H1 (cell line): Measurements from ENCODE around the gene HERC3. TPM values are rescaled to one million over a fixed set of nuclear protein-coding genes. Genes with fewer than 3 reads are reported as not detected.

Source experiments
- CTCF ChIA-PET: fragments of 300-600 bp; sonication (Branson Sonifier 250); formaldehyde crosslinking; loops from one replicate; lab custom pipeline; 2021; ENCODE audit not compliant: partially characterized antibody; lab: Charles Lee
- POLR2A ChIA-PET: fragments of 300-600 bp; sonication (Branson Sonifier 250); formaldehyde crosslinking; loops from one replicate; lab custom pipeline; 2021; ENCODE audit warnings: inconsistent platforms; ENCODE audit not compliant: partially characterized antibody; lab: Charles Lee
- DNase-seq, 2 experiments: peaks; one replicate each; pipeline versions ENCODE4 v3.0.0 to v3.0.0-alpha.2; 2010 to 2022; ENCODE audit warnings: low spot score in 2 of 2, low read depth in 1 of 2, mixed read lengths in 1 of 2
- FAIRE-seq: peaks from 2 replicates; lab custom pipeline; 2011; peaks lifted over from hg19 to GRCh38; lab: Jason Lieb, UNC
- H2AFZ ChIP-seq: 2 replicates; pipeline ENCODE4 v1.8.1; 2012; ENCODE audit warnings: low read length, inconsistent platforms
- H2AK5ac ChIP-seq: 2 replicates; pipeline ENCODE4 v1.6.1; 2013; ENCODE audit warnings: low read depth, low read length
- H2BK120ac ChIP-seq: replicated peaks from 2 replicates; pipeline ENCODE3; 2013; ENCODE audit warnings: low read depth, low read length, inconsistent platforms
- H2BK12ac ChIP-seq: 2 replicates; pipeline ENCODE4 v1.6.1; 2013; ENCODE audit warnings: low read depth, low read length
- H2BK15ac ChIP-seq: 2 replicates; pipeline ENCODE4 v1.6.1; 2013; ENCODE audit warnings: low read length
- H2BK20ac ChIP-seq: 2 replicates; pipeline ENCODE4 v1.6.1; 2013; ENCODE audit warnings: low read length
- H2BK5ac ChIP-seq: 2 replicates; pipeline ENCODE4 v1.6.1; 2013; ENCODE audit warnings: low read depth, low read length
- H3K14ac ChIP-seq: 2 replicates; pipeline ENCODE4 v1.6.1; 2013; ENCODE audit warnings: inconsistent platforms; ENCODE audit not compliant: insufficient read length
- H3K18ac ChIP-seq: 2 replicates; pipeline ENCODE4 v1.6.1; 2013; ENCODE audit warnings: low read length; ENCODE audit errors: extremely low read depth
- H3K23ac ChIP-seq: 2 replicates; pipeline ENCODE4 v1.6.1; 2013; ENCODE audit warnings: inconsistent platforms; ENCODE audit not compliant: insufficient read length
- H3K23me2 ChIP-seq: 2 replicates; pipeline ENCODE4 v1.6.1; 2013; ENCODE audit warnings: low read depth, low read length
- H3K27ac ChIP-seq: 2 replicates; pipeline ENCODE4 v1.6.1; 2011; ENCODE audit warnings: low read depth, low read length, inconsistent platforms
- H3K27me3 ChIP-seq, 4 experiments: replicated peaks in 1 of 4; 1 replicate in 1 of 4; 2 replicates in 3 of 4; pipeline versions ENCODE4 v1.6.1 to v1.8.1; 2011 to 2013; ENCODE audit warnings: low read length in 3 of 4, mild to moderate bottlenecking in 3 of 4, inconsistent platforms in 2 of 4, mixed read lengths in 2 of 4, moderate library complexity in 1 of 4; ENCODE audit not compliant: control insufficient read depth in 3 of 4, insufficient read depth in 3 of 4; ENCODE audit errors: extremely low read depth in 1 of 4
- H3K36me3 ChIP-seq, 4 experiments: 2 replicates each; pipeline versions ENCODE4 v1.6.1 to v1.8.1; 2011 to 2013; ENCODE audit warnings: mild to moderate bottlenecking in 4 of 4, low read length in 3 of 4, moderate library complexity in 2 of 4, control low read depth in 1 of 4, inconsistent platforms in 1 of 4; ENCODE audit not compliant: insufficient read depth in 4 of 4, control insufficient read depth in 2 of 4
- H3K4ac ChIP-seq: replicated peaks from 2 replicates; pipeline ENCODE3; 2013; ENCODE audit warnings: low read length, low read depth, mixed read lengths, inconsistent platforms; ENCODE audit not compliant: insufficient read length
- H3K4me1 ChIP-seq, 4 experiments: replicated peaks in 1 of 4; 1 replicate in 1 of 4; 2 replicates in 3 of 4; pipeline versions ENCODE4 v1.6.1 to v1.8.1; 2011 to 2013; ENCODE audit warnings: low read length in 3 of 4, inconsistent platforms in 2 of 4, mixed read lengths in 1 of 4; ENCODE audit not compliant: insufficient read depth in 4 of 4, control insufficient read depth in 3 of 4
- H3K4me2 ChIP-seq, 2 experiments: 2 replicates each; pipeline versions ENCODE4 v1.6.1 to v1.8.1; 2011 to 2013; ENCODE audit warnings: low read depth in 2 of 2, low read length in 2 of 2, control low read depth in 1 of 2, inconsistent platforms in 1 of 2, mild to moderate bottlenecking in 1 of 2; ENCODE audit not compliant: insufficient read depth in 1 of 2
- H3K4me3 ChIP-seq, 4 experiments: fragments of 200-600, 300-600 bp in 1 of 4; sonication (generic), shearing (Covaris generic), sonication (Bioruptor Twin) in 1 of 4; 2 replicates each; pipeline versions ENCODE4 v1.5.1 to v1.8.1; 2011 to 2016; ENCODE audit warnings: low read length in 4 of 4, low read depth in 3 of 4, control low read depth in 2 of 4, inconsistent platforms in 2 of 4, mild to moderate bottlenecking in 2 of 4, mixed read lengths in 1 of 4, moderate library complexity in 1 of 4; ENCODE audit not compliant: insufficient read depth in 2 of 4; ENCODE audit errors: extremely low read depth in 1 of 4
- H3K56ac ChIP-seq: replicated peaks from 2 replicates; pipeline ENCODE3; 2013; ENCODE audit warnings: low read depth, mild to moderate bottlenecking, mixed read lengths, low read length, inconsistent platforms; ENCODE audit not compliant: insufficient read length
- H3K79me1 ChIP-seq: 2 replicates; pipeline ENCODE4 v1.6.1; 2013; ENCODE audit warnings: low read depth, low read length, control low read depth
- H3K79me2 ChIP-seq, 2 experiments: 2 replicates each; pipeline versions ENCODE4 v1.6.1 to v1.8.1; 2012 to 2013; ENCODE audit warnings: low read length in 2 of 2, mild to moderate bottlenecking in 2 of 2, inconsistent platforms in 1 of 2; ENCODE audit not compliant: insufficient read depth in 2 of 2, control insufficient read depth in 1 of 2
- H3K9ac ChIP-seq, 4 experiments: replicated peaks in 1 of 4; 1 replicate in 1 of 4; 2 replicates in 3 of 4; pipeline versions ENCODE4 v1.6.1 to v1.8.1; 2011 to 2013; ENCODE audit warnings: low read depth in 3 of 4, low read length in 3 of 4, control low read depth in 2 of 4, mild to moderate bottlenecking in 2 of 4, moderate library complexity in 2 of 4, inconsistent platforms in 1 of 4; ENCODE audit errors: extremely low read depth in 1 of 4
- H3K9me3 ChIP-seq, 2 experiments: 2 replicates each; pipeline versions ENCODE4 v1.6.1 to v1.8.1; 2012 to 2013; ENCODE audit warnings: mild to moderate bottlenecking in 2 of 2, moderate library complexity in 2 of 2, control low read depth in 1 of 2, inconsistent platforms in 1 of 2, low read depth in 1 of 2, low read length in 1 of 2, mixed read lengths in 1 of 2; ENCODE audit not compliant: insufficient read depth in 2 of 2
- H4K20me1 ChIP-seq, 2 experiments: replicated peaks in 1 of 2; 2 replicates each; pipeline versions ENCODE3 to v1.8.1; 2011 to 2013; ENCODE audit warnings: inconsistent platforms in 2 of 2, low read length in 2 of 2, mild to moderate bottlenecking in 1 of 2; ENCODE audit not compliant: insufficient read depth in 2 of 2, control insufficient read depth in 1 of 2
- H4K5ac ChIP-seq: 2 replicates; pipeline ENCODE4 v1.6.1; 2013; ENCODE audit warnings: low read length, low read depth, mixed read lengths, inconsistent platforms; ENCODE audit not compliant: insufficient read length
- H4K8ac ChIP-seq: 2 replicates; pipeline ENCODE4 v1.8.0; 2013; ENCODE audit warnings: mild to moderate bottlenecking, moderate library complexity, low read length, inconsistent platforms; ENCODE audit not compliant: insufficient read depth; ENCODE audit errors: extremely low read depth
- H4K91ac ChIP-seq: replicated peaks from 2 replicates; pipeline ENCODE3; 2013; ENCODE audit warnings: low read length, mixed read lengths, inconsistent platforms; ENCODE audit not compliant: insufficient read length
- BACH1 ChIP-seq: IDR thresholded peaks from 2 replicates; pipeline ENCODE4 v1.6.1; 2012; ENCODE audit warnings: low read length, improper control_type of control experiment
- EZH2 ChIP-seq: fragments of 200-600 bp; sonication (generic); IDR thresholded peaks from 2 replicates; pipeline ENCODE4 v1.7.1; 2012; ENCODE audit warnings: low read depth, mild to moderate bottlenecking, moderate library complexity, low read length, inconsistent platforms; ENCODE audit not compliant: severe bottlenecking
- TEAD4 ChIP-seq: IDR thresholded peaks from 2 replicates; pipeline ENCODE4 v1.6.1; 2012; ENCODE audit warnings: low read depth, low read length, inconsistent platforms, mixed read lengths
- WGBS, 2 experiments: shearing (Covaris generic) in 1 of 2; methylation state at CpG; one replicate each; pipeline versions ENCODE4 v1.1.6 to v1.1.7; 2013 to 2015; ENCODE audit warnings: low lambda C conversion rate in 2 of 2, mixed read lengths in 2 of 2, inconsistent platforms in 1 of 2, low coverage in 1 of 2, missing lambda C conversion rate in 1 of 2; ENCODE audit not compliant: insufficient replicate concordance in 2 of 2, insufficient coverage in 1 of 2, insufficient read length in 1 of 2; ENCODE audit errors: extremely low coverage in 1 of 2, missing lambda C conversion rate in 1 of 2; 5-methylcytosine and 5-hydroxymethylcytosine counted together
- polyA plus RNA-seq, 7 experiments: library from polyadenylated mRNA; depleted of rRNA in 3 of 7; stranded (reverse) in 5 of 7; unstranded in 2 of 7; fragments of >200 nt in 5 of 7; fragments of 200-250 nt in 2 of 7; gene quantifications; 1 replicate in 5 of 7; 2 replicates in 1 of 7; 4 replicates in 1 of 7; pipeline versions ENCODE4 v1.2.1 to v1.2.3, GENCODE V29; 2011 to 2013; ENCODE audit warnings: missing spikeins in 2 of 7, mixed read lengths in 2 of 7
- total RNA-seq: library from RNA; stranded (reverse); fragmentation: NEBNext Ultra II Directional; extraction: Animal tissue kit (Norgen Biotek cat#: 25700); gene quantifications from 2 replicates; pipeline ENCODE4 v1.2.1, GENCODE V29; 2021
- TF ChIP-seq, protein P1 (sequence below): IDR thresholded peaks from 2 replicates; pipeline ENCODE4 v1.6.1; 2011; ENCODE audit warnings: low read depth, mild to moderate bottlenecking, low read length; ENCODE audit not compliant: insufficient read depth

Gene HERC3
- total and polyA plus RNA-seq, 2 of the 8 experiments (the other 6 are each of a cell fraction or from before 2014, with no cell fraction given) = 1.4 to 5.7 TPM

- H4K5ac ChIP-seq = no peak overlapping the region
- TF ChIP-seq BACH1 = no peak
- TF ChIP-seq EZH2 = no peak
- TF ChIP-seq TEAD4 = no peak
- TF ChIP-seq, protein P1, sequence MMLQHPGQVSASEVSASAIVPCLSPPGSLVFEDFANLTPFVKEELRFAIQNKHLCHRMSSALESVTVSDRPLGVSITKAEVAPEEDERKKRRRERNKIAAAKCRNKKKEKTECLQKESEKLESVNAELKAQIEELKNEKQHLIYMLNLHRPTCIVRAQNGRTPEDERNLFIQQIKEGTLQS = no peak
- TF ChIP-seq, all 59 proteins: peak for 0
- H2BK15ac ChIP-seq = no peak overlapping the region
- H2BK5ac ChIP-seq = no peak overlapping the region
- H3K4ac ChIP-seq = no peak overlapping the region
- H3K27ac ChIP-seq = no peak overlapping the region
- H4K8ac ChIP-seq = no peak overlapping the region
- CTCF ChIA-PET = interaction anchor here (0.8 to 3.1 kb wide), 2 partner anchors 20 to 152 kb away, joined by 3 to 13 read pairs; no protein-coding TSS in a partner anchor
- no peak overlapping the region for H2AK5ac ChIP-seq
- no peak overlapping the region for H2BK12ac ChIP-seq
- FAIRE-seq (no peak), DNase-seq (no peak)
- no peak overlapping the region for H3K4me2 ChIP-seq
- peaks cover 0 to 4% (median 1%) of the 10 kb centered on the region in 4 experiments; a peak in 2 of 7 replicates for H3K4me1 ChIP-seq
- no peaks in the 10 kb centered on the region for H4K20me1 ChIP-seq
- H3K9ac ChIP-seq = no peak overlapping the region
- no peaks in the 10 kb centered on the region for H3K79me1 ChIP-seq
- POLR2A ChIA-PET = interaction anchor here (1.4 to 3.3 kb wide), 2 partner anchors 10 to 12 kb away, joined by 3 to 20 read pairs; no protein-coding TSS in a partner anchor
- no peak overlapping the region for H2BK20ac ChIP-seq
- H3K4me3 ChIP-seq = no peak overlapping the region
- H3K23ac ChIP-seq = no peak overlapping the region
- H3K23me2 ChIP-seq = no peaks in the 10 kb centered on the region
- no peak overlapping the region for H4K91ac ChIP-seq
- H3K36me3 ChIP-seq = peaks cover 2 to 12% (median 6%) of the 10 kb centered on the region in 4 experiments; a peak in 6 of 8 replicates
- H3K27me3 ChIP-seq = no peaks in the 10 kb centered on the region
- no peak overlapping the region for H2BK120ac ChIP-seq
- WGBS, 2 experiments = 97% methylated on average over 2 of the region's 2 CpGs; no CpG with 5 or more reads in 1 of the 2 experiments
- H3K56ac ChIP-seq = no peak overlapping the region
- no peaks in the 10 kb centered on the region for H3K9me3 ChIP-seq
- H2AFZ ChIP-seq = no peak overlapping the region
- H3K18ac ChIP-seq = no peak overlapping the region
- H3K79me2 ChIP-seq = no peaks in the 10 kb centered on the region
- no peak overlapping the region for H3K14ac ChIP-seq
Observed at GRCh38 chr4:88725986-88726385, 133.7 kb downstream of the HERC3 start.
